Activated CD4-positive, alpha-beta T cell treated with anti-CD3 and anti-CD28 coated beads, Interleukin-2, amount 10 ng/mL, durations not matched to agents 24 days and 14 days (primary cell): ENCODE measurements around the gene GALNT2. TPM values are rescaled to one million over a fixed set of nuclear protein-coding genes. Genes with fewer than 3 reads are reported as not detected.

Experiments
- DNase-seq: peaks from one replicate; pipeline ENCODE4 v3.0.0; 2022
- H3K27ac Mint-ChIP-seq: one replicate; pipeline ENCODE4 v1.8.0; 2022; ENCODE audit warnings: mild to moderate bottlenecking, mixed read lengths
- H3K27me3 Mint-ChIP-seq: one replicate; pipeline ENCODE4 v1.8.0; 2022; ENCODE audit warnings: mixed read lengths
- H3K36me3 Mint-ChIP-seq: one replicate; pipeline ENCODE4 v1.8.0; 2022; ENCODE audit warnings: low read depth, mild to moderate bottlenecking, mixed read lengths
- H3K4me1 Mint-ChIP-seq: one replicate; pipeline ENCODE4 v1.8.0; 2021; ENCODE audit warnings: mixed read lengths
- H3K4me3 Mint-ChIP-seq: one replicate; pipeline ENCODE4 v1.8.0; 2022; ENCODE audit warnings: mild to moderate bottlenecking, moderate library complexity, mixed read lengths
- H3K9me3 Mint-ChIP-seq: one replicate; pipeline ENCODE4 v1.8.0; 2021; ENCODE audit warnings: mixed read lengths
- intact Hi-C: fragments of 100-400 bp; cut with micrococcal nuclease; formaldehyde crosslinking; loops from one replicate; pipeline ENCODE4 v1.15.1; 2023
- total RNA-seq: library from RNA; stranded (reverse); gene quantifications from 2 replicates; pipeline ENCODE4 v1.2.3, GENCODE V29; 2022

GALNT2 gene
- total RNA-seq, 1 donor from 2014 or later, result 72.4 TPM

DNA sequence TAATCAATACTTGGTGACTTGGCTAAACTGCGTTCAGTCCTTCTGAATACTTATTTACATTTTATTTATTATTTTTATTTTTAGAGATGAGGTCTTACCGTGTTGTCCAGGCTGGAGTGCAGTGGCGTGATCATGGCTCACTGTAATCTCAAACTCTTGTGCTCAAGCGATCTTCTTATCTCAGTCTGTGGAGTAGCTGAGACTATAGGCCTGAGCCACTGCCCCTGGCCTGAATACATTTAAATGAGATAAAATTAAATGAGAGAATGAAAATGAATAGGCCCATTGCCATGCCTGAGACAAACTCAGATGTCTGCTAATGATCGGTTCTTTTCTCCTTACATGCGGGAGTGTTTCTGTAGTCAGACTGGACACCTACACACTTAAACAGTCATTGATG is 86.0 kb downstream of the GALNT2 start:
- intact Hi-C loops, result no loop called here
- Mint-ChIP-seq H3K9me3 (no peaks in the 10 kb centered on the region), H3K4me3 (no peak overlapping the region), H3K4me1 (peaks cover 26% of the 10 kb centered on the region), H3K27me3 (no peaks in the 10 kb centered on the region), H3K27ac (no peak overlapping the region), H3K36me3 (no peaks in the 10 kb centered on the region)
- DNase-seq, result no peak

DNA sequence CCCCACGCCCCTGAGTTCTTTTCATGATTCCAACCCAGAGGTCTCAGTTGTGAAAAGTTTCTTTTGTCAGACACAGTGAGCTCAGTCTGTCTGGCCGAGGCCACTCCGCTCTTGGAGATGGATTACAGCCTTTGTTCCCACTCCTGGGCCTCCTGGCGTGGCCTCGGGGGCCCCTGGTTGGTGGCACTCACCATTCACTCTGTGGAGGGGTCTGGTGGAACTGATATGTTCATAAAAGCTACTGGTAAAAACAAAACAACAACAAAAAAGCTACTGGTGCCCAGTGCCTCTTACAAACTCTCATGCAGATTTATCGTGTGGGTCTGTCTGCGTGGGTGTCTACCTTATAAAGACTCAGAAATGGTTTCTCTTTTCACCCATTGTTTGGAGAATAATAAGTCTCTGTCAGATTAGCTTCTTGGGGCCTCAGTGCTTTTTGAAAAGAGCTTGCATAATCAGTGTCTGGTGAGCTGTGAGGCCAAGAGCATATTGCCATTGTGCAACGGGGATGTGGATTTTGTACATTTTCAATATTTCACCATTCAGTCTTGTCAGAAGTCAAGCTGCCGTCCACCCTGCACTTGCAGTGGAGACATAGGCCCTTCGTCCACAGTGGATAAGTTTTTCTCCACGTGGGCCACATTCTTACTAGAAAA is 86.7 kb downstream of the GALNT2 start:
- Mint-ChIP-seq H3K27ac (no peak overlapping the region), H3K4me1 (peaks cover 28% of the 10 kb centered on the region), H3K9me3 (no peaks in the 10 kb centered on the region), H3K36me3 (no peaks in the 10 kb centered on the region), H3K4me3 (no peak overlapping the region), H3K27me3 (no peaks in the 10 kb centered on the region)
- DNase-seq, result no peak
- intact Hi-C loops, result no loop called here

DNA sequence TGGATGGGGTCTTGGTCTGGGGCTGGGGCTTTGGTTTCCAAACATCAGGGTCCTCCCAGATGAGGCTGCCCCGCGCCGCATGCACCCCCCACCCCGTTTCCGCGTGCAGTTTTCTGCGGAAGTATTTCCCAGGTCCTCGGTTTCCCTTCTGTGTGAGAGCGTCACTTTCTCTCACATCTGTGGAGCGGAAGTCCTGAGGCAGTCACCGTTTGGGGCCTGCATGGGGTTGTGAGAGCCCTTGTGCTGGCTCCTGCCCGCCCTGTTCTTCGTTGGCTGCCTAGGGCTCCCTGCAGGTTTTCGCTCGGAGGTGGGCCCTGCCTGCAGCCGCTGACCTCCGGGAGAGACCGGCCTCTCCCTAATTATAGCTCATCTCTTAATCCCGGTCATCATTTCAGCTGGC is 88.0 kb downstream of the GALNT2 start:
- Mint-ChIP-seq H3K4me1 (peaks cover 24% of the 10 kb centered on the region), H3K9me3 (no peaks in the 10 kb centered on the region), H3K36me3 (peaks cover 2% of the 10 kb centered on the region), H3K27ac (no peak overlapping the region), H3K27me3 (no peaks in the 10 kb centered on the region), H3K4me3 (no peak overlapping the region)
- intact Hi-C loops, result no loop called here
- no peak for DNase-seq

DNA sequence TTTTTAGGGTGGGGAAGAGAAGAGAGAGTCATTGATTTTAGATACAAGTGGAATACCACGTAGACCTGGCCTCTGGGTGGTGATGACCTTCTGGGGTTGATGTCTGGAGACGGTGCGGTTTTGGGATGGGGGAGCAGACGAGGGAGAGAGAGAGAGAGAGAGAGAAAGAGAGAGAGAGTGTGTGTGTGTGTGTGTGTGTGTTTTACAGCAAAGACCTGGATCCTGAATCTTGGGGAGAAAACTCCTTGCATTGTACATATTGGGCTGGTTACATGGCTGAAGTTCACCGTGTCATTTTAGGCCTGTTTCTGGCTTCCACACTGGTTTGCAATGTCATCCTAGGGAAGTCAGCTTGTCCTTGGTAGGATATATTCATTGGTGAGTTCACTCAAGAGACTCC is 89.0 kb downstream of the GALNT2 start:
- intact Hi-C loops, result no loop called here
- no peaks in the 10 kb centered on the region for H3K27me3 Mint-ChIP-seq
- H3K9me3 Mint-ChIP-seq, result no peaks in the 10 kb centered on the region
- peaks cover 25% of the 10 kb centered on the region for H3K4me1 Mint-ChIP-seq
- no peak overlapping the region for H3K4me3 Mint-ChIP-seq
- peaks cover 2% of the 10 kb centered on the region for H3K36me3 Mint-ChIP-seq
- no peak for DNase-seq
- no peak overlapping the region for H3K27ac Mint-ChIP-seq

DNA sequence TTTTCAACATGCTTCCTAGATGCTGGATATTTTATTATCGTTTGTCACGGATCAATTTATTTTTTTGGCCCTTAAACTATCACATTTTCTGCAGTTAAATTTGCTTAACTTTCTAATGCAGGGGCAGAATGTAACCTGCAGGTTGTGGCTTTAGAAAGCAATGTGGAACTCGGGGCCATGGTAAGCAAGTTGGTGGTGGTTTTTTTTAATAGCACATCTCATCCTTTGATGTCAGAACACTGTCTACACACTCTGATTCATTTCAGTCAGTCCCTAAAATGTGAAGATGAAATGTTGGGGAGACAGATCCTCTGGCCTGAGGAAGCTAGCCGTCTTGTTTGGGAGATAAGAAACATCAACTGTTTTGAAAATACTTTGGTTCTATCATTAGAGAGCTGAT is 89.5 kb downstream of the GALNT2 start:
- Mint-ChIP-seq H3K27ac (no peak overlapping the region), H3K36me3 (peaks cover 2% of the 10 kb centered on the region), H3K9me3 (no peaks in the 10 kb centered on the region), H3K27me3 (no peaks in the 10 kb centered on the region), H3K4me3 (no peak overlapping the region), H3K4me1 (peaks cover 25% of the 10 kb centered on the region)
- no peak for DNase-seq
- intact Hi-C loops, result no loop called here

DNA sequence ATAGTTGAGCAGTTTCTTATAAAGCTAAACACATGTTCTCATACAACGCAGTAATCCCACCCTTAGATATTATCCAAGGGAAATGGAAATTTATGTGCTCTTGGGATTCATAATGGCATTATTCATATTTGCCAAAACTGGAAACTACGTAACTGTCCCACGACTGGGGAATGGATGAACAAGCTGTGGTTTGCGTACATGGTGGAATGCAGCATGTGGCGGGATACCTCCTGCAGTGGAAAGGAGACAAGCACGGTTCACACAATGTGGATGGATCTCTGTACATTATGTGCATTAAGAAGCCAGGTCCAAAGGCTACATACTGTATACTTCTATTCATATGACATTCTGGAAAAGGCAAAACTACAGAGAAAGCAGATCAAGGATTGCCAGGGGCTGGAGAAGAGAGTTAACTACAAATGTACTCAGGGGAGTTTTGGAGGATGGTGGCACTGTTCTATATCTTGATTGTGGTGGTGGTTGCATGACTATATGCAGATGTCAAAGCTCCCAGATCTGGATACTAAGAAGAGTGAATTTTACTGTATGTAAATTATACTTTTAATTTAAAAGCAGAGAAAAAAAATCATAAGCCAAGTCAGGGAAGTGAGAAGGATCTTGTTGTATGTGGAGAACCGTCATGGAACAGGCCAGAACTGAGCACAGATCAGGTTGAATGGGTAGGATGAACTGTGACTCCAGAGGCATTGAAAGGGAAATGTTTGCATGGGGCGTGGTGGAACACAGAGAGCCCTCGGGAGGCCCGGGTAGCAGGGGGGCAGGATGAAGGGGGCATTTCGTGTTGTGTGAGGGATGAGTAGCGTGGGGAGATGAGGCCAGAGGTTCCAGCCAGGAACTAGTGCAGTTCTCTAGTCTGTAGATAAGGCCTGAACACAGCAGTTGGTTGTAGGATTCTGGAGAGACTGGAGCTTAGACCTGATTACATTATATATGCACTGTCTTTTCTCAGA is 90.7 kb downstream of the GALNT2 start:
- no peaks in the 10 kb centered on the region for H3K27me3 Mint-ChIP-seq
- H3K4me3 Mint-ChIP-seq, result no peak overlapping the region
- H3K36me3 Mint-ChIP-seq, result peaks cover 2% of the 10 kb centered on the region
- peaks cover 27% of the 10 kb centered on the region for H3K4me1 Mint-ChIP-seq
- DNase-seq, result no peak
- intact Hi-C loops, result no loop called here
- no peaks in the 10 kb centered on the region for H3K9me3 Mint-ChIP-seq
- peak overlapping the region; percentile 39 for H3K27ac Mint-ChIP-seq

DNA sequence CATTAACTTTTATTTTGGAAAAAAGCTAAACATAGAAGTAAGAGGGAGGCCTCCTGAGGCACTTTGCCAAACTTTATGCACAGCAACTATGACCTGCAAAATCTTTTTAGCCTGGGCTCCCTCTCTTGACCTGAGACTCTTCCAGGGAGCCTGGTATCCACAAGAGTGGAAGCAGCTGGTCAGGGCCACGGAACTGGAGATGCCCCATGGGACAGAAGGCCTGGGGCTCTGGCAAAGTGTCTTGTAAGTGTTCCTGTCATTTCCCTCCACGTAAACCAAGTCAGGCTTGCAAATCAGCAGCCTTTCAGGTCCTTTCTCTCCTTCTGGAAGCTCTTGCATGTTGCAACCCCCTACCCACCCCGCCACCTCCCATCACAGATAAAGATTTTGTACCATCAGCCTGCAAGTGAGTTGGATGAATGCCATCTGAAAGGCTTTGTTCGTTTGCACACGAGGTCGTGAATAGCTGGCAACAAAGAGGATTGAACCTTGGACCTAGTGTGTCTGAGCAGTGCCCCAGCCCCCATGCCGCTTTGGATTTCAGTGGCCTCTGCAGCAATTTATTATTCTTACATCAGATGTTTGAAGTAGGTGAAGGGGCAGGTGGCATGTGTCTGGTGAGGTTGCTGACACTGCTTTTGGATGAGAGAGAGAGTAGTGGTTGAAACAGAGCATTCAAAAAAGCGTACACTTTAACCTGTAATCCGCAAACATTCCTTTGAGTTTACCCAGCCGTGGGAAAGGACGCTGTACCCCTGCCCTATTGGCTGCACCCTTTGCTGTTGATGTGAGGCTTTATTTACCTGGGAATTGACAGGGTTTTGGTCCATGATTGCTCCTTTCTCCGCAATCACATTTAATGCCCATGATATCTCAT is 91.6 kb downstream of the GALNT2 start:
- Mint-ChIP-seq H3K4me3 (no peak overlapping the region), H3K4me1 (peaks cover 25% of the 10 kb centered on the region), H3K27me3 (no peaks in the 10 kb centered on the region), H3K9me3 (no peaks in the 10 kb centered on the region), H3K36me3 (peaks cover 2% of the 10 kb centered on the region), H3K27ac (no peak overlapping the region)
- intact Hi-C loops, result no loop called here
- DNase-seq, result no peak

DNA sequence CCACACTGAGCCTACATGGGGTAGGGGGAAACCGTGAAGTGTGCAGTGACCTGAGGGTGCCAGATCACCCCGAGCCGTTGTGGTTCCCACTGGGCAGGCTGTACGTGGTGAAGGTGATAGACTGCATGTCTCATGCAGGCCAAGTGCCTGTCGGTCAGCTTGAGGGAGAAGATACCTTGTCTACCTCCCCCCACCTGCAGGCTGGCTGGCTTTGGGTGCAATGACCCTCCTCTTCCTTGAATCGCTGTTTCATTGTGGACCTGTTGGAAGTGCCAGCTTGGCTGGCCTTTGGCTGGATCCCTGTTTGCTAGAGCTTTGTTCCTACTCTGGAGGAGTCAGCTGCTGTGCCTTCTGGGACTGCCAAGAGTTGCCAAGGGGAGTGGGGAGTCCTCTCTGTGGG is 92.5 kb downstream of the GALNT2 start:
- intact Hi-C loops, result no loop called here
- Mint-ChIP-seq H3K4me3 (no peak overlapping the region), H3K36me3 (peaks cover 2% of the 10 kb centered on the region), H3K4me1 (peaks cover 25% of the 10 kb centered on the region), H3K27me3 (no peaks in the 10 kb centered on the region), H3K27ac (no peak overlapping the region), H3K9me3 (no peaks in the 10 kb centered on the region)
- no peak for DNase-seq

DNA sequence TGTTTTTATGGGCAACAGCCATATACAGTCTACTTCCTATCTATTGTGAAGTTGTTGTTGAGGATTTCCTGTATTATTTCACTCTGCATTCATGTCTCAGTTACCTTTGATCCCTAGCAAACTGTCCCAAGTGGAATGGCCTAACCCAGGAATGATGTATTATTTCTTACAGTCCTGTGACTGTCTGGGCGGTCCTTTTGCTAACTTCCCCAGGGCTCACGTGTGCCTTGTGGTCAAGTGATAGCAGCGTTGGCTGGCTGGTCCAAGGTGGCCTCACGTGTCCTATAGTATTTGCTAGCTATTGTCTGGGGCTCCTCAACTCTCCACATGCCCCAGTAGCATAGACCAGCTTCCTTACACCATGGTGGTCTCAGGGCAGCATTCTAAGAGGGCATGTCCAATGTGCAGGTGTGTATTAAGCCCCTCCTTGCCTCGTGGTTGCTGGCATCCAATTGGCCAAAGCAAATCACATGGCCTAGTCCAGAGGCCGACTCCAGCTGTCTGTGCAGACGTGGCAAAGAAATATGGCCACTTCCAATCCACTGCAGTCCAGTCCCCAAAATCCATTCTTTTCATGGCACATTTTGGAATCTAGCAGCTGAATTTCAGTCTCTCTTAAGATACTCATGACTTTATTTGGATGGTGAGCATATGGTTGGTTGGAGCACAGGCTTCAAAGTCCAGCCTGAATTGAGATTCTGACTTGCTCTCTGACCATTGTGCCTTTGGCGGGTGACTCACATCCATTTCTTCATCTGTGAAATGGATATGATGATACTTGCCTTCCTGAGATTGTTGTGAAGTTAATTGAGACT is 94.1 kb downstream of the GALNT2 start:
- DNase-seq, result no peak
- no peaks in the 10 kb centered on the region for H3K27me3 Mint-ChIP-seq
- no peak overlapping the region for H3K27ac Mint-ChIP-seq
- H3K9me3 Mint-ChIP-seq, result no peaks in the 10 kb centered on the region
- no peak overlapping the region for H3K4me3 Mint-ChIP-seq
- intact Hi-C loops, result no loop called here
- H3K36me3 Mint-ChIP-seq, result peaks cover 2% of the 10 kb centered on the region
- peaks cover 20% of the 10 kb centered on the region for H3K4me1 Mint-ChIP-seq

DNA sequence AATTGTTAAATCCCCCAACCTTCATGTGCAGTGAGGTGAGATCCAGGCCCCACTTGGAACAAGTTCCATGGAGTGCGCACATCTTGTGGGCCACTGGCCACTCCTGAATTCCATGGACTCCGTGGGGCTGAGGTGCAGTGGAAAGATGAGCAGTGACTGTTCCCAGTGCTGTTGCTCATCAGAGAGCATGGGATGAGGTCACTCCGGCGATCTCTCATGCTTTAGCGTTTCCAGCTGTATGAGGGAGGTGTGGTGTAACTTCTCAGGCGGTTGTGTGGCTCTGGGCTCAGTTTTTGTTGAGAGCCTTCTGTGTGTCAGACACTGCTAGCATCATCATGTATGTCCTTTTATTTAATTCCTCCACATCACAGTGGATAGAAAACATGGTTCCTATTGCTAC is 96.2 kb downstream of the GALNT2 start:
- Mint-ChIP-seq H3K4me1 (peaks cover 18% of the 10 kb centered on the region), H3K27ac (no peak overlapping the region), H3K4me3 (no peak overlapping the region), H3K9me3 (no peaks in the 10 kb centered on the region), H3K36me3 (peaks cover 2% of the 10 kb centered on the region), H3K27me3 (no peaks in the 10 kb centered on the region)
- no peak for DNase-seq
- intact Hi-C loops, result no loop called here

DNA sequence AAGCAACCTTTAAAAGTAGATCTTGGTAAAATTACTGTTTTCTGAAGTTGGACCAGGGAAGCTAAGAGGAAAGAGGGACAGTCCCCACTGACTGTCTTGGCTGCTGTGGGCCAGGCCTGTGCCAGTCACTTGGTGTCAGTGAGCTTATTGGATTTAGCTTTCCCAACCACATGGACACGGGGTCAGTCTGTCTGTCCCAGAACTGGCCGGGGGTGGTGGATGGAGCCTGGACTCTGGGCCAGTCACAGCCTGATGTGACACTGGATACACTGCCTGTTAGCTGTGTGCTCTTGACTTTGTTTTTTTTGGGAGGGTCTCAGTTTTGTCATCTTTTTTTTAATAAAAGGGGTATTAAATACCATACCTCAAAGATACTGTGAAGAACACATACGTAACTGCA is 96.7 kb downstream of the GALNT2 start:
- intact Hi-C loops, result no loop called here
- Mint-ChIP-seq H3K4me3 (no peak overlapping the region), H3K4me1 (peaks cover 20% of the 10 kb centered on the region), H3K9me3 (no peaks in the 10 kb centered on the region), H3K27ac (no peak overlapping the region), H3K27me3 (no peaks in the 10 kb centered on the region), H3K36me3 (peaks cover 2% of the 10 kb centered on the region)
- no peak for DNase-seq

DNA sequence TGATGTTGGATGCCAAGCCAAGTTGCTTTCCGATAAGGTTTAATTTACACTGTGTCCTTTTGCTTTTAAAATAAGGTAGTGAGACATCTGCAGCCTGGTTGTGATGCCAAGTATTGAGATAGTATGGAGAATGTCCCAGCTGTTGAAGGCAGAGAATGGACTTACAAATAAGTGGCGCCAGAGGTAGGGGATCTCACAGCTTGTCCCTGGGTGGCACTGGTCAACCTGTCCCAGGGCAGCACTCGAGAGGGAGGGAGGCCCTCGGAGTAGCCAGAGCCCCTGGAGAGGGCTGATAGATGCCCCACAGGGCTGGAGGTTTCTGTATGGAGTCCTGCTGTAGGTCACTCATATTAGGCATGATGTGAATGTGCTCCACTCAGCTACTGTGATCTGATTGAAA is 98.5 kb downstream of the GALNT2 start:
- DNase-seq, result no peak
- no peaks in the 10 kb centered on the region for H3K27me3 Mint-ChIP-seq
- peak overlapping the region; percentile 10 for H3K27ac Mint-ChIP-seq
- intact Hi-C loops, result loop anchor here (5.0 kb wide), 2 partner anchors 53 to 77 kb away; no protein-coding TSS in a partner anchor
- H3K36me3 Mint-ChIP-seq, result peaks cover 1% of the 10 kb centered on the region
- no peaks in the 10 kb centered on the region for H3K9me3 Mint-ChIP-seq
- H3K4me3 Mint-ChIP-seq, result no peak overlapping the region
- peaks cover 38% of the 10 kb centered on the region for H3K4me1 Mint-ChIP-seq
